Activated T-helper 1 cell treated with Interleukin-2 at 50 U/mL for 16 hours (primary cell): ENCODE measurements around the gene AP1B1.

Experiments
- DNase-seq: peaks from one replicate; pipeline ENCODE4 v3.0.0-alpha.2; 2020; ENCODE audit warnings: low read depth

The AP1B1 gene

DNA sequence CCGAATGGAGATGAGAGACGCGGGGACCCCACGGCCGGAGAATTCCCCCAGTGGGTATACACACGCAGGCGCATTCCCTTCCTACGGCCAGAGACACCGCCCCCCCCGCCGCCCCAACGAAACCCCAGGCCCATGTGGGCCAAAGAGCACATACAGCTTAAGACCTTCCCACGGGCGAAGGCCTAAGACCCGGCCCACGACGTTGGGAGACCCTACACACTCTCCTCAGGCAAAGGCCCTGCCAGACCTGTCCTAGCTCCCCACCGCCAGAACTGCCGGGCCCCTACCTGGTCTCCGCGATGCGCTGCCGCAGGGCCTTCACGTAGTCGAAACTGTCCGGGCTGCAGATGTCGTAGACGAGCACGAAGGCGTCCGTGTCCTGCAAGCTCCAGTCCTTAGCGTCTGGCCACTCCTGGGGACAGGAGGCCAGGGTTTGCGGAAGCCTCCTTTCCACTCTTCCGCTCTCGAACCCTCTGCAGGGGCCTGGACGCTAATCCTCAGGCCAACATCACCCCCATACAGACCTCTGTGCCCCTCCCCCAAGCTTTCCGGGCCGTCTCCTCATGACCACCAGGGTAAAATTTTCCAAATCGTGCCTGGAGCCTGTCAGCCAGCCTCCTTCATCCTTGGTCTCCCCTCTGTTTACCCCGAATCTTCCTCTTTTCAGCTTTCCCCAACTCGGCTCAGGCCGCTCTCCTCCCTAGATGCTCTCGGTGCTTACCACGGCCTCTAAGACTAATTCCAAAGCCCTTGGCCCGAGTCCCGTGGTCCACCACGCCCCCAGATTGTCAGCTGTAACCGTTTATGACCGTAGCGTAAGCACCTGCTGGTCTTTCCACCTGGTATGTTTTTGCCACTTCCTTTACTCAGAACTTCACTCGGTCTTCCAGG, 74.5 kb downstream of the AP1B1 start:
- no peak for DNase-seq

DNA sequence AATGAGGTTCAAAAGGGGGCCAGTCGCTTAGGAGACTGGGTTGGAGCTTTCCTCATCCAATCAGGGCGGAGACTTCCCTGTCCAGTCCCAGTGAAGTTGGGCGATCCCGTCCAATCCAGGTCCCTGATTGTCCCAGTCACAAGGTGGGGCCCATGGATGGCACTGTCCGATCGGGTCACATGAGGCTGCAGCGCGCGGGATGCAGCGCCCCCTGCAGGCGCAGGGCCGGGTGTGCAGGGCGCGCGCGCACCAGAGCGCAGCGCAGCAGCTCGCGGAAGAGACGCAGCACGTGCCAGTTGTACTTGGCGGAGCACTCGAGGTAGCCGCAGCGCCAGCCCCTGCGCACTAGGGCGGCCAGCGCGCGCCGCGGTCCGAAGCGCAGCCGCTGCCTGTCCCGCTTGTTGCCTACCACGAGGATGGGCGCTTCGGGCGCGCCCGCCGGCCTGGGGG, 75.2 kb downstream of the AP1B1 start:
- DNase-seq = no peak

DNA sequence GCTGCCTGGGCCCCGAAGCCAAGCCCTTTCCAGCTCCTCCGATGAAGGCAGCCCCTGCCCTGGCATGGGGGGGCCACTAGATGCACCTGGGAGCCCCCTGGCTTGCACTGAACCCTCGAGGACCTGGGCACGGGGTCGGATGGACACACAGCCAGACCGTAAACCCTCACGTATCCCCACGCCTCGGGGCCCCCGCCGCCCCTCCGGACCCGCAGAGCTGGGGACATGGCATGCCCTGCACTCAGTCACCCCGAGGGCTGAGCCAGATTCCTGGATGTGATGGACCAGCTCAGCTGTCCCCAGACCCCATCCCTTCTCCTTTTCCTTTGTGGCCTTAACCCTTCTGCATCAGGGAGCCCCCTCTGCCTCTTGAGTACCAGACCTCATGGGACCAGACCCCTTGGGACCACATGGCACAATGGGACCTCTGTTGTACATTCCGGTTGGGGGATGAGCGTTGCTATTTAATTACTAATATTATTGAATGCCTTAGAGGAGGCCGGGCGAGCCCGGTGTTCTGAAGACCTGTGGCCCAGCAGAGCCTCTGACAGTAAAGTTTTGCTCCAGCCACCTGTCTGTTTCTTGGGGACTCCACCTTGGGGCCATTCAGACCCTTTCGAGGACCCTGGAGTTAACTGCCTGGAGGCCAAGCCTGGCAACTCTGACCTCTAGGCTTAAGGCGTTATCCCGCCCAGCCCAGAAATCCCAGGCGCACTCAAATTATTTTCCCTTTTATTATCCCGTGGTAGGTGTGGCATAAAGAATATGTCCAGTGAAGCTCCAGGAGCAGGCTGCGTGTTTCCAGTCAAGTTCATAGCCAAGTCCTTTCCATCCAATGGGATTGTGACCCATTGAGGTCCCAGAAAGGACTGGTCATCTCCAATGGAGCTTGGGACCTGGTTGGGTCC, 75.9 kb downstream of the AP1B1 start:
- DNase-seq = no peak

DNA sequence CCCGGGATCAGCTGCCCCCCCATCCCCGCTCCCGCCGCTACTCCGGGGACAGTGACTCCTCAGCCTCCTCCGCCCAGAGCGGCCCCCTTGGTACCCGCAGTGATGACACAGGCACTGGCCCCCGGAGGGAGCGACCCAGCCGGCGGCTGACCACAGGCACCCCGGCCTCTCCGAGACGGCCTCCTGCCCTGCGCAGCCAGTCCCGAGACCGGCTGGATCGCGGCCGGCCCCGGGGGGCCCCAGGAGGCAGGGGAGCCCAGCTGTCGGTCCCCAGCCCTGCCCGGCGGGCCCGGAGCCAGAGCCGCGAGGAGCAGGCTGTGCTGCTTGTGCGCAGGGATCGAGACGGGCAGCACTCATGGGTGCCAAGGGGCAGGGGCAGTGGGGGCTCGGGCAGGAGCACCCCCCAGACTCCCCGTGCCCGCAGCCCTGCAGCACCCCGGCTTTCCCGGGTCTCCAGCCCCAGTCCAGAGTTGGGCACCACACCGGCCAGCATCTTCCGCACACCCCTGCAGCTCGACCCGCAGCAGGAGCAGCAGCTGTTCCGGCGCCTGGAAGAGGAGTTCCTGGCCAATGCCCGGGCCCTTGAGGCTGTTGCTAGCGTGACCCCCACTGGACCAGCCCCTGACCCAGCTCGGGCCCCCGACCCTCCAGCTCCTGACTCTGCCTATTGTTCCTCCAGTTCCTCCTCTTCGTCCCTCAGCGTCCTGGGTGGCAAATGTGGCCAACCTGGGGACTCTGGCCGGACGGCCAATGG, 76.7 kb downstream of the AP1B1 start:
- no peak for DNase-seq

DNA sequence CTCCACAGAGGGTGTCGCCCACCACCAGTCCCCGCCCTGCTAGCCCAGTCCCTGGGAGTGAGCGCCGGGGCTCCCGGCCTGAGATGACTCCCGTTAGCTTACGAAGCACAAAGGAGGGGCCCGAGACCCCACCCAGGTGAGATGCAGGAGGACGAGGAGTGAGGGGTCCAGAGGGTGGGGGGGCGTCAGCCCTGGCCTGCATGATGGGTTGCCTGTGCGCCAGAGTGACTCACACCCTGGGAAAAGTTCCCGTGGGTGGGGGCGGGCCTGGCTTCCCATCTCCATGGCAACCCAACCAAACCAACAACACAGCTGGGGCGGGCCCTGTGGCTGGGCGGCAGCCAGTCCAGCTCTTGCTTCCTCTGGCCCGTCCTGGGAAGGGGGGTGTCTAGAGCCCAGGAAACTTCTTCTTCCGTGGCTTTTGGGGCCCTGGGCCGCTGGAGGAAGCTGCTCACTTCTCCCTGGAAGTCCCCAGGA, 77.5 kb downstream of the AP1B1 start:
- no peak for DNase-seq

DNA sequence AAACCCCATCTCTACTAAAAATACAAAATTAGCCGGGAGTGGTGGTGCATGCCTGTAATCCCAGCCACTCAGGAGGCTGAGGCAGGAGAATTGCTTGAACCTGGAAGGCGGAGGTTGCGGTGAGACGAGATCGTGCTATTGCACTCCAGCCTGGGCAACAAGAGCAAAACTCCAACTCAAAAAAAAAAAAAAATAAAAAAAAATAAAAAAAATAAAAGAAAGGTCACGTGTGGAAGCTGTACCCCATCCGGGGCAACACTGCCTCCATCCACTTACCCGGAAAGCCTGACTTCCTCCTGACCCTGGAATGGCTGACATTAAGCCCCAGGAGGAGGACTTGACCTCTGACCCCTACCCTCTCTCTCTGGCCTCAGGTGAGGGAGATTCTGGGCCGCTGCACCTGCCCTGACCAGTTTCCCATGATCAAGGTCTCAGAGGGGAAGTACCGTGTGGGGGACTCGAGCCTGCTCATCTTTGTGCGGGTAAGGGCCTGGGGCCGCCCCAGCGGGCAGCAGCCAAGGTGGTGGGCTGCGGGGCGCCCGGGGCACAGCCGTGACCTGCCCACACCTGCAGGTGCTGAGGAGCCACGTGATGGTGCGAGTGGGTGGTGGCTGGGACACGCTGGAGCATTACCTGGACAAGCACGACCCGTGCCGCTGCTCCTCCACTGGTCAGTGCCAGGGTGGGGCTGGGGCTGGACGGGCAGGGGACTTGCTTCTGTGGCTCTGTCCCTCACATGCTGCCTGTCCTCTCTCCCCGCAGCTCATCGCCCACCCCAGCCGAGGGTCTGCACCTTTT, 78.1 kb downstream of the AP1B1 start:
- no peak for DNase-seq

DNA sequence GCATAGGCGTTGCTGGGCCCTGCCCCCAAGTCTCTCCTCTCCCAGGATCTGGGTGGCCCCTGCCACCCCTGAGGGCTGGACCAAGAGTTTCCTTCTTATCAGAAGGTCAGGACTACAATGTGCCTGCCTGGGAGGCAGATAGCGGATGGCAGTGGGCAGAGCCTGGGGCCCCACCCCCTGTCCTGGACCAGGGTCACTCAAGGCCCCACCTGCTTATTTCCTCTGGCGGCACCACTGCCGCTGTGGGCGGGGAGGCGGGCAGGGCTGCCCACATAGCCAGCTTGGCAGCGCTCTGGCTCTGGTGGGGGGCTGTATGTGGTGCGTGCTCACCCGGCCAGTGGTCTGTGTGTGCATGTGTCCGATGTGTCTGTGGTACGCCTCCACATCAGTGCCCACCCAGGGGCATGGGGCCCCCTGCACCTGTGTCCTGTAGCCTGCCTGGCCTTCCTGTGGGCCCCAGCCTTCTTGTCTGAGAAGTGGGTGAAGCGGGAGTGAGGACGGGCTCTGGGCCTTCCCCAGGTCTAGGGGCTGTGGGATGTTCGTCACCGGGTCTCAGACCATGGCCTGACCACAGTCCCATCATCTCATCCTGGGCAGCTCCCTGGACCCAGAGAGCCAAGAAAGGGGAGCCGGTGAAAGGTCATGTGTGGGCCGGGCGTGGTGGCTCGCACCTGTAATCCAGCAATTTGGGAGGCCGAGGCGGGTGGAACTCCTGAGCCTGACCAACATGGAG, 78.9 kb downstream of the AP1B1 start:
- no peak for DNase-seq

DNA sequence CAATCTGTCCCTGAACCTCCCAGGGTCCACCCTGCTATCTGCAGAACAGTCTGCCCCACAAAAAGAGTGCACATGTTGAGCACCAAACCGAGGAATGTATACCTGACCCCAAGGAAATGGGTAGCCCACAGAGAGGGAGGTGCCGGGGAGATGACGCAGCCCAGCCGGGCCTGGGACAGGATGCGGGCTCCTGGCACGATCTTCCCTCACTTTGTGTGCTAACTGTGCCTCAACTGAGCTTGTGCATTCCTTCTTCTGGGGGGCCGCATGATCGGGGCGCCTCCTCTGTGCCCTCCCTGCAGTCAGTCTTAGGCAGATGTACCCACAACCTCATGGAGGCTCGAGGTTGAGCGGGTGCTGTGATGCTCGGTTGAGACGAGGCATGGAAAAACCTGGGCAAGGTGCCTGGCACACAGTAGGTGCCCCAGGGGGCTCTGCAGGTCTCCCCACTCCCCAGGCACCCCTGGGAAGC, 79.5 kb downstream of the AP1B1 start:
- DNase-seq = no peak

DNA sequence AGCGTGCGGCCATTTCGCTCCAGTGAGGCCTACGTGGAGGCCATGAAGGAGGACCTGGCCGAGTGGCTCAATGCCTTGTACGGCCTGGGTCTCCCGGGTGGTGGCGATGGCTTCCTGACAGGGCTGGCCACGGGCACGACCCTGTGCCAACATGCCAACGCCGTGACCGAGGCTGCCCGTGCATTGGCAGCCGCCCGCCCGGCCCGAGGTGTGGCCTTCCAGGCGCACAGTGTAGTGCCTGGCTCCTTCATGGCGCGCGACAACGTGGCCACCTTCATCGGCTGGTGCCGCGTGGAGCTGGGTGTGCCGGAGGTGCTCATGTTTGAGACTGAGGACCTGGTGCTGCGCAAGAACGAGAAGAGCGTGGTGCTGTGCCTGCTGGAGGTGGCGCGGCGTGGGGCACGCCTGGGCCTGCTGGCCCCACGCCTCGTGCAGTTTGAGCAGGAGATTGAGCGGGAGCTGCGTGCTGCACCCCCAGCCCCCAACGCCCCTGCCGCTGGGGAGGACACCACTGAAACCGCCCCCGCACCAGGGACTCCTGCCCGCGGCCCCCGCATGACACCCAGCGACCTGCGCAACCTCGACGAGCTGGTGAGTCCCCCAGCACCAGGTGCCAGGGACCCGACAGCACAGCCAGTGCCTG, 80.1 kb downstream of the AP1B1 start:
- DNase-seq = no peak

DNA sequence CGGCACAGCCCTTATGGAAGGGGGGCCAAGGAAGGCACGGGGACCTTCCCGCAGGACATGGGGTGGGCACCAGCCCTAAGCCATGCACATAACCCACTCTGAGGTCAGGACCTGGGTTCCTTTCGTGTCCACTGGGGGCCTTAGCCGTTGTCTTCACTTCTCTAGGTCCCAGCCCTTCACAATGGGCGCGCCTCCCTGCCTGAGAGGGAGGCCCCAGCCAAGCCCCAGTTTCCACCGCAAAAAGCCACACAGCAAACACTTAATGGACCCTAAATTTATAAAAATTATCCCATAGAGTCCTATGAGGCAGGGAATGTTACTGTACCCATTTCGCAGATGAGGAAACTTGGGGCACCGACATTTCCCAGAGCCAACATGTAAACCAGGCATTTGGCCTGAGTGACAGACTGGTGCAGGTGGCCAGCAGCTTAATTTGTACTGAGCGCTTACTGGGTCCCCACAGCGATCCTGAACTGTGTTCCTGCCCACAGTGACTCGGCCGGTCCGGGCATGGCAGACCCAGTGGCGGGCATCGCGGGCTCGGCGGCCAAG, 80.7 kb downstream of the AP1B1 start:
- no peak for DNase-seq

DNA sequence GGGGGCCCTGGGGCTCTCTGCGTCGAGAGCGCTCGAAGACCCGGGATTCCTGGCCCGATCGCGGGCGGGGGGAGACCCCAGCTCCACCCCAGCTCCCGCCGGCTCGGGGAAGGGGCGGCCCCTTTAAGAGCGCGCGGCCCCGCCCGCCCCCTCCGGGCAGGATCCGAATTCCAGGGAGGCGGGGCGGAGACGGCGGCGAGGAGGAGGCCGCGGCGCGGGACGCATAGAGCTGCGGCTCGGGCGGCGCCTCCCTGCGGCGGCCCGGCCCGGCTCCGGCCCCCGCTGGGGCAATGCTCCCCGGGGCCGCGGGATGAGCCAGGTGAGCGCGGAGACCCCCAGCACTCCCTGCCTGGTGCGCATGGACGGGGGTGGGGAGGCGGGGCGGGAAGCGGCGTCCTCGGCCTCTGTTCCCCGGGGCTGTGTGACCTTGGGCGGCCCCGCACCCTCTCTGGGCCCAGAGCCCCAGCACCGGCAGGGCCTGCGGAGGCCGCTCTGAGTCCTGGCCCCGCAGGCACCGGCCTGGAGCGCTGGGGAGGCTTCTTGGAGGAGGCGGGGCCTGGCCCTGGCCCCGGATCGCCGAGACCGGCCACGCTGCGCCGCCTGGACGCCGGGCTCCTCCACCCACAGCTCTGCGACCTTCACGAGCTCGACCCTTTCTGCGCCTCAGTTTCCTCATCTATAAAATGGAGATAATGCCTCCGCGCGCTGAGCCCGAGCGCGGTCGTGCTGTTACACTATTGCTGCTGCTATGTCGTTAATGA, 81.4 kb downstream of the AP1B1 start:
- no peak for DNase-seq

DNA sequence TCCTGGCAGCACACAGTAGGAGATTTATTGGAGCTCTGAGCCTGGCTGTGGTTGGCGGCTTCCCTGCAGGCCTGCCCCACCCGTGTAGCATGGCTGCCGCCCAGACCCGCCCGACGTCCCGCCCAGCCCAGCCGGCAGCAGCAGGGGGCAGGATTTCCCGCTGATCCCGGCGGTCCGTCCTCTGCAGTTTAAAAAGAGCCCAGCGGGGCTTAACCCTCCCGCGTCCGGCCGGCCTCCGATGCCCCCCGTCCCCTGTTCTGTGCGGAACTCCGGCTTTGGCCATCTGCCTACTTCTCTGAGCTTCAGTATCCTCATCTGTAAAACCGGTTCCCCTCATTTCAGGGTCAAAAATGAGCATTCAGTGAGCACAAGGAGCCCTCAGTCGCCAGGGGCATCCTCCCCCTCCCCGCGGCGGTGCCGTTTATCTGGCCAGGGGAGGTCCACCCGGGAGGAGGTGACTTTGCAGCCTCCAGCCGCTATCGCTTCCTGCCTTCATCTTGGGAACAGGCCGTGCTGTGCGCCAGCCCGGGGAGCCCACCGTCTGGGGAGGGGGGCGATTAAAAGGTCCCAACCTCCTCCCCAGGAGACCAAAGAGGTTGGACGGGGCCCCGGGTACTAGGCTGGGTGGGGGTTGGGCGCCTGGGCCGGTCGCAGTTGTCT, 82.1 kb downstream of the AP1B1 start, which contains the start of gene GAS2L1:
Gene GAS2L1 (plus strand): TSS at position 476 of the 660 bp plus-strand sequence. CDS start 1,456 bp downstream, outside the sequence.
- no peak for DNase-seq

DNA sequence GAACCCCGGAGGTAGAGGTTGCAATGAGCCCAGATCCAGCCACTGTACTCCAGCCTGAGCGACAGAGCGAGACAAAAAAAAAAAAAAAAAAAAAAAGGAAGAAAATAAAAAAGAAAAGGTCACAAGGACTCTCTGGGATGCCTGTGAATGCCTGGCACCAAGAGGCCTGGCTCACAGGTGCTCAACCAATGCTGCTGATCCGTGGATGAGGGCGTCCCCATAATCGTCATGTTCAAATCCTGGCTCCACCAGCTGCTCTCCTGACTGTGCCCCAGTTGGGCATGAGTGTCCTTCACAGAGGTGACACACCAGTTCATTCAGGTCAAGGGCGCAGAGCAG, 82.6 kb downstream of the AP1B1 start:
- no peak for DNase-seq

DNA sequence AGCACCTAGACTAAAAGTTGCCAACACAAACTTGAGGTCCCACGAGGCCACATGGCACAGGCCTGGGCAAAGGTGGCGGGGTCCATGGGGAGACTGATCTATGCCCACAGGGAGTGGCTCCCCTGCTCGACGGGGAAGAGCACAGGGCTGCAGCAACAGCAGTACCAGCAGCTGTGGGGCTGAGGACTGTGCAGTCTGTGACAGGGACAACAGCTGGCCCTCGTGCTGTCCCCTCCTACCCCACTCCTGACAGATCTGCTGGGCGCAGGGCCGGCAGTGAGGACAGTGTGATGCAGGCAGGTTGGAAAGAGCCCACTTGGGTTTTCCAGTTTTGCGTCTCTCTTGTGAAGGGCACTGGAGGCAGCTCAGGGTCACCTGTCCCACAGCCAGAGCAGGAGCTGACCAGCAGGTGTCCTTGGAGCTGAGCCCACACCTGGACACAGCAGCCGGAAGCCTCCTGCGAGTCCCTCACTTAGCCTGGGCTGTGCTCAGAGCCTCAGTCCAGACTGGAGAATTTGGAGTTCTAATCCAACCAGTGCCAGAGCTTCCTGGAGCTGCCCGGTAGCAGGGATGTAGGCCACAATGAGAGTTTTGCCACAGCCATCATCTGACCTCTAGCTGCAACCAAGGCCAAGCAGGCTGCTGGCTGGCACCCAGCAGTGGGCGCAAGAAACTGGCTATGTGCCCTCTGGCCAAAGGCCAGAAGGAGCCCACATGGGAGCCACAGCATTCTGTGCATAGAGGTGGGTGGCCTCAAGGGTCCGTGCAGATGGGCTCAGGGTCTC, 85.5 kb downstream of the AP1B1 start:
- DNase-seq = no peak

DNA sequence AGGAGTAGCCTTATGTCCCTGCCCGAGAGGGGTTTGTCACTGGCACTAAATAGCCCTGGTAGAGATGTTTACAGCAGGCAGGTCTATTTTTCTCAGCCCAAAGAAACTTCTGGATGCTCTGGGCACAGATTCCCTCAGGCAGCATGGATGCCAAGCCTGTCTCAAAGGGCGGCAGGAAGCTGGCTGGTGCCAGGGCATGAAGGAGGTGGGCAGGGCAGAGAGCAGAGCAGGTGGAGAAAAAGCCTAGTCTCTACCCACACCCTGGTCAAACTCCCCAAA, 86.0 kb downstream of the AP1B1 start:
- no peak for DNase-seq

DNA sequence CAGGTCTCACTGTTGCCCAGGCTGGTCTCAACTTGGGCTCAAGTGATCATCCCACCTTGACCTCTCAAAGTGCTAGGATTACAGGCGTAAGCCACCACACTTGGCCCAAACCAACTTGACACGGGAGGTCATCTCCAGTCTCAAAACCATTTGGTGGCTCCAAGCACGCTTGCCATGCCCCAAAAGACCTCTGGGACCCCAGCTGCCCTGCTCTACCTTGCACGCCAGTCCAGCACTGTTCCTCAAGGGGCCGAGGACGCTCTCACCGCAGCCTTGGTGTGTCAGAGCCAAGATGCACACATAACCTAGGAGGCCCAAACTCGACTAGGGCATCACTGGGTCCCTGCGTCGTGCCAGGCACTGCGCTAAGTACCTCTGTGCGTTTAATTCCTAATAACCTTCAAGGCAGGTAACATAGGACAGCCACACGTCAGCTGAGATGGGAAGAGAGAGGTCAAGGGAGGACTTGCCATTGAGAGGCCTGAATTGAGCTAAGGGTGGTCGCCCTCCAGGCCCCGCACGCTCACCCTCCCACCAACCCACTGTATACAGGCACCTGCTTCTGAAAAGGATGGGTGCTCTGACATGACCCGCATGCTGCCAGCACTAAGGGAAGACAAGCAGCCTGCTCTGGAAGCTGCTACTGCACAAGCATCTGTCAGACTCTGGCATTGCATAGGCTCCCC, 86.5 kb downstream of the AP1B1 start:
- DNase-seq = no peak
